Panc1 (cell line): ENCODE data around the gene IL17REL. TPM values are rescaled to one million over a fixed set of nuclear protein-coding genes. Genes with fewer than 3 reads are reported as not detected.

Source experiments
- ATAC-seq: fragments of 200-7000 bp; cut with Tn5 transposase; 2 replicates; pipeline ENCODE4 v1.9.1; 2020; ENCODE audit warnings: mild to moderate bottlenecking, moderate library complexity
- BruUV-seq: library from RNA; stranded (reverse); fragments of 400-500 nt; replicated peaks from 2 replicates; lab custom pipeline; 2021; lab: Mats Ljungman, UMichigan
- CTCF ChIA-PET: fragments of 300-600 bp; sonication (Branson Sonifier 250); formaldehyde crosslinking; loops from one replicate; lab custom pipeline; 2022; ENCODE audit warnings: antibody characterized with exemption; lab: Charles Lee
- POLR2A ChIA-PET: fragments of 300-600 bp; sonication (Branson Sonifier 250); formaldehyde crosslinking; loops from one replicate; lab custom pipeline; 2022; ENCODE audit warnings: antibody characterized with exemption; lab: Charles Lee
- DNase-seq: peaks from one replicate; pipeline ENCODE4 v3.0.0-alpha.2; 2010; ENCODE audit warnings: low read depth, low spot score
- H3K27ac ChIP-seq: 2 replicates; pipeline ENCODE4 v1.5.1; 2011; ENCODE audit warnings: mild to moderate bottlenecking, low read length, inconsistent platforms
- H3K27me3 ChIP-seq: fragments of 200-500 bp; sonication (Bioruptor generic); 2 replicates; pipeline ENCODE4 v1.6.0; 2014; ENCODE audit warnings: low read length, inconsistent platforms; ENCODE audit not compliant: control insufficient read depth, insufficient read depth
- H3K36me3 ChIP-seq: fragments of 200-500 bp; sonication (Bioruptor generic); 2 replicates; pipeline ENCODE4 v1.5.1; 2014; ENCODE audit warnings: inconsistent platforms, mild to moderate bottlenecking, low read length, moderate library complexity; ENCODE audit not compliant: control insufficient read depth, insufficient read depth
- H3K4me1 ChIP-seq: 2 replicates; pipeline ENCODE4 v1.5.1; 2011; ENCODE audit warnings: inconsistent platforms, mild to moderate bottlenecking, low read length, moderate library complexity; ENCODE audit not compliant: control insufficient read depth, insufficient read depth
- H3K4me3 ChIP-seq, 2 experiments: 2 replicates each; pipeline ENCODE4 v1.5.1; 2011 to 2012; ENCODE audit warnings: low read depth in 2 of 2, low read length in 2 of 2, mild to moderate bottlenecking in 2 of 2, inconsistent platforms in 1 of 2, moderate library complexity in 1 of 2
- H3K9me3 ChIP-seq: fragments of 200-500 bp; sonication (Bioruptor generic); 2 replicates; pipeline ENCODE4 v1.5.1; 2014; ENCODE audit warnings: low read depth, mild to moderate bottlenecking, inconsistent platforms, low read length, moderate library complexity; ENCODE audit not compliant: control insufficient read depth, insufficient read depth
- CTCF ChIP-seq: fragments of 450-650 bp; IDR thresholded peaks from 2 replicates; pipeline ENCODE4 v1.5.1; 2017; ENCODE audit warnings: mild to moderate bottlenecking
- POLR2AphosphoS5 ChIP-seq: IDR thresholded peaks from 2 replicates; pipeline ENCODE4 v1.6.1; 2012; ENCODE audit warnings: mild to moderate bottlenecking, low read depth, low read length, moderate library complexity
- REST ChIP-seq, 2 experiments: IDR thresholded peaks; 2 replicates each; pipeline ENCODE4 v1.6.1; 2011 to 2012; ENCODE audit warnings: low read depth in 2 of 2, control low read depth in 1 of 2, low read length in 1 of 2, mild to moderate bottlenecking in 1 of 2, moderate library complexity in 1 of 2; ENCODE audit not compliant: insufficient read depth in 1 of 2
- SIN3A ChIP-seq: IDR thresholded peaks from 2 replicates; pipeline ENCODE4 v1.6.1; 2012; ENCODE audit warnings: low read depth, mild to moderate bottlenecking, low read length, moderate library complexity, borderline replicate concordance; ENCODE audit not compliant: insufficient read depth
- TCF7L2 ChIP-seq: IDR thresholded peaks from 2 replicates; pipeline ENCODE4 v1.6.1; 2011; ENCODE audit warnings: mild to moderate bottlenecking, low read depth, low read length, inconsistent platforms
- in situ Hi-C: cut with HindIII; loops from 2 replicates; pipeline ENCODE4 v1.10.0; 2016; ENCODE audit warnings: low sequenced_read_pairs, low pct_unique_long_range_greater_than_20kb
- intact Hi-C: fragments of 100-400 bp; cut with micrococcal nuclease; formaldehyde crosslinking; loops from one replicate; pipeline ENCODE4 v1.10.0; 2022; ENCODE audit not compliant: unreplicated experiment
- total RNA-seq: library from RNA; stranded (reverse); gene quantifications from one replicate; pipeline ENCODE4 v1.2.1, GENCODE V29; 2021; ENCODE audit not compliant: unreplicated experiment

The IL17REL gene
- total RNA-seq, 1 experiment from 2014 or later, result 0.82 TPM

GRCh38 chr22:50059881-50060262 is 47.3 kb upstream of the IL17REL start:
- H3K27me3 ChIP-seq, result no peaks in the 10 kb centered on the region
- no peaks in the 10 kb centered on the region for H3K36me3 ChIP-seq
- no peak for TF ChIP-seq CTCF
- no peak for TF ChIP-seq TCF7L2
- no peak for TF ChIP-seq REST (IDR thresholded peaks at IDR 0.05; ENCODE audit: insufficient read depth in 1 of 2, low read depth in 2 of 2, low read length in 1 of 2)
- TF ChIP-seq SIN3A, result no peak
- TF ChIP-seq POLR2AphosphoS5, result no peak
- H3K27ac ChIP-seq, result no peak overlapping the region
- ChIA-PET CTCF (no interaction called here), POLR2A (no interaction called here)
- DNase-seq (no peak), ATAC-seq (no peak)
- in situ Hi-C loops (no loop called here), intact Hi-C loops (no loop called here)
- no TSS peak for BruUV-seq
- H3K4me1 ChIP-seq, result no peaks in the 10 kb centered on the region
- H3K9me3 ChIP-seq, result no peaks in the 10 kb centered on the region
- H3K4me3 ChIP-seq, result no peak overlapping the region

GRCh38 chr22:50058906-50059880 is 46.6 kb upstream of the IL17REL start:
- TF ChIP-seq POLR2AphosphoS5 (no peak), CTCF (no peak), REST (IDR thresholded peaks at IDR 0.05; ENCODE audit: insufficient read depth in 1 of 2, low read depth in 2 of 2, low read length in 1 of 2) (no peak), TCF7L2 (no peak), SIN3A (no peak)
- CTCF ChIA-PET, result no interaction called here

More at GRCh38 chr22:50058906-50059880, 46.6 kb upstream of the IL17REL start:
- no peak for DNase-seq
- H3K4me1 ChIP-seq, result no peaks in the 10 kb centered on the region
- POLR2A ChIA-PET, result no interaction called here
- H3K27ac ChIP-seq, result no peak overlapping the region
- H3K4me3 ChIP-seq, result no peak overlapping the region
- no TSS peak for BruUV-seq
- in situ Hi-C loops (no loop called here), intact Hi-C loops (no loop called here)
- H3K36me3 ChIP-seq, result no peaks in the 10 kb centered on the region
- ATAC-seq, result peak; percentile 52; the same call in 1 of the 2 replicates
- H3K27me3 ChIP-seq, result no peaks in the 10 kb centered on the region
- no peaks in the 10 kb centered on the region for H3K9me3 ChIP-seq
